Calu3 (cell line): ENCODE measurements around the gene LRRC30. TPM values are rescaled to one million over a fixed set of nuclear protein-coding genes. Genes with fewer than 3 reads are reported as not detected.

Experiments
- BruUV-seq: library from RNA; stranded (reverse); fragments of 400-500 nt; replicated peaks from 2 replicates; lab custom pipeline; 2021; lab: Mats Ljungman, UMichigan
- CTCF ChIA-PET: fragments of 300-600 bp; sonication (Branson Sonifier 250); formaldehyde crosslinking; loops from one replicate; lab custom pipeline; 2022; ENCODE audit warnings: antibody characterized with exemption; lab: Charles Lee
- DNase-seq: peaks from one replicate; pipeline ENCODE4 v3.0.0; 2022
- H3K27ac Mint-ChIP-seq: one replicate; pipeline ENCODE4 v1.8.0; 2022; ENCODE audit warnings: mixed read lengths; ENCODE audit not compliant: unreplicated experiment
- H3K27me3 Mint-ChIP-seq: one replicate; pipeline ENCODE4 v1.8.0; 2022; ENCODE audit warnings: mixed read lengths; ENCODE audit not compliant: unreplicated experiment
- H3K36me3 Mint-ChIP-seq: one replicate; pipeline ENCODE4 v1.8.0; 2022; ENCODE audit warnings: mild to moderate bottlenecking, moderate library complexity, mixed read lengths; ENCODE audit not compliant: insufficient read depth, unreplicated experiment
- H3K4me1 Mint-ChIP-seq: one replicate; pipeline ENCODE4 v1.8.0; 2022; ENCODE audit warnings: mild to moderate bottlenecking, low read depth, mixed read lengths; ENCODE audit not compliant: unreplicated experiment
- H3K4me3 Mint-ChIP-seq: one replicate; pipeline ENCODE4 v1.8.0; 2022; ENCODE audit warnings: mild to moderate bottlenecking, low read depth, moderate library complexity, mixed read lengths; ENCODE audit not compliant: unreplicated experiment
- H3K9me3 Mint-ChIP-seq: one replicate; pipeline ENCODE4 v1.8.0; 2022; ENCODE audit warnings: low read depth, mixed read lengths; ENCODE audit not compliant: unreplicated experiment
- CTCF ChIP-seq: fragments of 200-600 bp; IDR thresholded peaks from one replicate; pipeline ENCODE4 v1.8.0; 2022; ENCODE audit warnings: antibody characterized with exemption; ENCODE audit not compliant: unreplicated experiment
- intact Hi-C: fragments of 100-400 bp; cut with micrococcal nuclease; formaldehyde crosslinking; loops from one replicate; pipeline ENCODE4 v1.10.0; 2022; ENCODE audit not compliant: unreplicated experiment
- total RNA-seq: library from RNA; stranded (reverse); gene quantifications from 2 replicates; pipeline ENCODE4 v1.2.3, GENCODE V29; 2022

LRRC30 gene
- total RNA-seq, 1 experiment from 2014 or later: not detected

- no TSS peak for BruUV-seq
- H3K9me3 Mint-ChIP-seq: no peaks in the 10 kb centered on the region
- peaks cover 38% of the 10 kb centered on the region for H3K27me3 Mint-ChIP-seq
- H3K27ac Mint-ChIP-seq: no peak overlapping the region
- no peak overlapping the region for H3K4me3 Mint-ChIP-seq
- CTCF ChIA-PET: interaction anchor here (0.7 kb wide), 1 partner anchor 348 kb away, joined by 3 read pairs; no protein-coding TSS in a partner anchor
- no peaks in the 10 kb centered on the region for H3K4me1 Mint-ChIP-seq
- no peaks in the 10 kb centered on the region for H3K36me3 Mint-ChIP-seq
- intact Hi-C loops: no loop called here
- DNase-seq: no peak
- TF ChIP-seq CTCF: no peak
These were observed 35.6 kb upstream of the LRRC30 start for GRCh38 chr18:7195266-7195665.

- intact Hi-C loops: no loop called here
- BruUV-seq: no TSS peak
- DNase-seq: no peak
- Mint-ChIP-seq H3K36me3 (no peaks in the 10 kb centered on the region), H3K4me3 (no peak overlapping the region), H3K4me1 (no peaks in the 10 kb centered on the region), H3K27me3 (peaks cover 35% of the 10 kb centered on the region), H3K27ac (no peak overlapping the region), H3K9me3 (no peaks in the 10 kb centered on the region)
- CTCF ChIA-PET: no interaction called here
- TF ChIP-seq CTCF: no peak
These were observed 34.5 kb upstream of the LRRC30 start for GRCh38 chr18:7196421-7196820.

GRCh38 chr18:7197854-7198253 lies 33.0 kb upstream of the LRRC30 start:
- intact Hi-C loops: no loop called here
- H3K27ac Mint-ChIP-seq: no peak overlapping the region
- H3K9me3 Mint-ChIP-seq: no peaks in the 10 kb centered on the region
- H3K4me3 Mint-ChIP-seq: no peak overlapping the region
- no peak for DNase-seq
- TF ChIP-seq CTCF: no peak
- peaks cover 24% of the 10 kb centered on the region for H3K27me3 Mint-ChIP-seq
- no TSS peak for BruUV-seq
- CTCF ChIA-PET: no interaction called here
- no peaks in the 10 kb centered on the region for H3K4me1 Mint-ChIP-seq
- no peaks in the 10 kb centered on the region for H3K36me3 Mint-ChIP-seq

GRCh38 chr18:7198326-7198725 lies 32.6 kb upstream of the LRRC30 start:
- no peak overlapping the region for H3K4me3 Mint-ChIP-seq
- no TSS peak for BruUV-seq
- no peaks in the 10 kb centered on the region for H3K36me3 Mint-ChIP-seq
- no peak for DNase-seq
- intact Hi-C loops: no loop called here
- H3K27me3 Mint-ChIP-seq: peaks cover 22% of the 10 kb centered on the region
- TF ChIP-seq CTCF: no peak
- CTCF ChIA-PET: no interaction called here
- no peaks in the 10 kb centered on the region for H3K9me3 Mint-ChIP-seq
- no peak overlapping the region for H3K27ac Mint-ChIP-seq
- no peaks in the 10 kb centered on the region for H3K4me1 Mint-ChIP-seq
